Measurements from ENCODE around the gene OR10V1.
A peak's percentile ranks its signal among the peaks of the same experiment; 100 is the strongest.

OR10V1 gene

DNA sequence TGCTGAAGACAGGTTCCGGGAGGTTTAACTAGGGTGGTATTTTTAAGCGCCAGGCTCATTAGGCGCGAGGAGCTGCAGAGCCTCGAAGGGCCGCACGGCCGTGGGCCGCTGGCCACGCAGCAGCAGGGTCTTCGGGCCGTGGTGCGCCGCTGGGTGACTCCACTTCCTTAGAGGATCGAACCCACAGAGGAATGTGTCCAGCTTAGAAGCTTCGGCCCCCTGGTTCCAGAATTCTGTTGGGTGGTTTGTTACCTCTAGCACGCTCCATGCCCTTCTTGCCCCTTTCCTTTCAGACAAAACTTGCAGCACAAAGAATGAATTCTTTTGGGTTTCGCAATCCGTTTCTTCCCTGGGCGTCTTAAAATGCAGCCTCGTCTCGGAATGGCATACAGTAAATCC, 44.0 kb downstream of the OR10V1 start:
- peaks cover 15% of the 10 kb centered on the region for H3K36me3 Mint-ChIP-seq
- peaks cover 2% of the 10 kb centered on the region for H3K27me3 Mint-ChIP-seq
- H3K4me3 Mint-ChIP-seq, result peak overlapping the region; percentile 99
- H3K27ac Mint-ChIP-seq, result peak overlapping the region; percentile 100
- H3K4me1 Mint-ChIP-seq, result peaks cover 30% of the 10 kb centered on the region
- ATAC-seq (ENCODE audit: low read depth) (no peak), DNase-seq (ENCODE audit: low spot score in 2 of 2) (no peak)
- no peaks in the 10 kb centered on the region for H3K9me3 Mint-ChIP-seq

DNA sequence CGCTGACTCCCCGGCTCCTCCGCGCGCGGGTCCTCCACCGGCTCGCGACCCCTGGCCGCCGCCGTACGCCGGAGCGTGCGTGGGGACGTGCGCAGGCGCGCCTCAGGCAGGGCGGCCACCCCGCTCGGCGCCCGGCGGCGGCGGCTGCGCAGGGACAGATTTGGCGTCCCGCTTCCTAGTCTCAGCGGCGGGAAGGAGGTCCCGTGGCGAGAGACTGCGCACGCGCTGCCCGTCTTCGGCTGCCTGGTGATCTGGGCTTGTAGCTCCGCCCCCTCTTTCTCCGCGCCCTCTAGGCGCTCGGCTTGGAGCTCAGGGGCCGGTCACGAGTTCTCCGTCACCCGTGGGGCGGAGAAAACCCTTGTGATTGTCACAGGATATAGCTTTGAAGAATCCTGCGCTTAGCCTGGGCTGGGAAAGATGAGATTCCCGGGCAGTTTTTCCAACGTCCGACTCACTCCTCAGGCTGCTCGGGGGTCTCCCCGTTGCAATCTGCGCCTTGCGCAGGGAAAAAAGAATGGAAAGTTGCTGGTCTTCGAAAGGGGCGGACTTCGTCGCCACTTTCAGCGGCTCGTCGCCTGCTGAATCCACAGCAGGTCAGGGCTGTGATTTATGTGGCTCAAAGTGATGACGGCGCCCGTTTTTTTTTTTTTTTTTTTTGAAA, 44.6 kb downstream of the OR10V1 start, which contains the start of gene PATL1:
TSS of gene PATL1 (minus strand) at position 88 of the 661 bp plus-strand sequence. CDS start 142 bp downstream, outside the sequence.
- H3K4me3 Mint-ChIP-seq, result peak within 1 kb of the TSS; percentile 99
- H3K36me3 Mint-ChIP-seq, result peaks cover 16% of the 10 kb centered on the region
- H3K9me3 Mint-ChIP-seq, result no peaks in the 10 kb centered on the region
- H3K27me3 Mint-ChIP-seq, result peaks cover 2% of the 10 kb centered on the region
- H3K27ac Mint-ChIP-seq, result peak within 1 kb of the TSS; percentile 100
- ATAC-seq (ENCODE audit: low read depth) (peak; percentile 81), DNase-seq (ENCODE audit: low spot score in 2 of 2) (peak; percentile 93 to 98)
- peaks cover 30% of the 10 kb centered on the region for H3K4me1 Mint-ChIP-seq

DNA sequence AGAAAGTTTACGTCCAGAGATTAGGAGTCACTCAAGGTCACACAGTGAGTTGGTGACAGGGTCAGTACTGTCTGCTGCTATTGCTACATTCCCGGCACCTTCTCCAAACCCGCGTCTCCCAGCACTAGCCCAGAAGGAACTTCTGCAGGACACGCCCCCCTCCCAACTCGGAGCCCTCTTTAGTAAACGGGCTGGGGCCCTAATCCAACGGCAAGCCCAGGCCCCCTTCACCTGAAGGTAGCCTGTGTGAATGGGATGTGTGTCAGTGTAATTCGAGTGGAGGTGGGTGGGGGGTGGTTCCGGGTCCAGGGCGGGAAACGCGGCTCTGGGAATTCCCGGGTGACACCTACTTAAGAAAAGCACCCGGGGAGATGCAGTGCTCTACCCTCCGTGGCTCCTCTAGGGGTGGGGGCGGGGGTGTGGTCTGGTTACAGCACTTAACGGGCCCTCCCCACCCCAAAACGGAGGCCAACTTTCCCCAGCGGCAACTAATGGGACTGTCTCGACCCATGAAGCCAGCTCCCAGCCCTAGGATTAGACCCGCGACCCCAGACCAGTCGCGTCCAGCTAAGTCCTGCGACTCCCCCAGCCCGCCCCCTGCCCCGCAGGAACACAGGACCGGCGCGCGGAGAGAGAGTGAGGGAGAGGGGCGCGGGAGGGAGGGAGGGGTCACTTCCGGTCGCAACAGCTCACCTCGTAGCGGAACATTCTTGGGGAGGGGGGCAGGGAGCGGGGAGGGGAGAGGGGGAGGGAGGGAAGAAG, 45.3 kb downstream of the OR10V1 start:
- H3K36me3 Mint-ChIP-seq, result peaks cover 17% of the 10 kb centered on the region
- H3K9me3 Mint-ChIP-seq, result no peaks in the 10 kb centered on the region
- DNase-seq (ENCODE audit: low spot score in 2 of 2) (peak; percentile 54 to 57), ATAC-seq (ENCODE audit: low read depth) (peak; percentile 48)
- H3K27me3 Mint-ChIP-seq, result peaks cover 2% of the 10 kb centered on the region
- H3K4me1 Mint-ChIP-seq, result peaks cover 30% of the 10 kb centered on the region
- H3K4me3 Mint-ChIP-seq, result peak overlapping the region; percentile 92
- peak overlapping the region; percentile 100 for H3K27ac Mint-ChIP-seq

DNA sequence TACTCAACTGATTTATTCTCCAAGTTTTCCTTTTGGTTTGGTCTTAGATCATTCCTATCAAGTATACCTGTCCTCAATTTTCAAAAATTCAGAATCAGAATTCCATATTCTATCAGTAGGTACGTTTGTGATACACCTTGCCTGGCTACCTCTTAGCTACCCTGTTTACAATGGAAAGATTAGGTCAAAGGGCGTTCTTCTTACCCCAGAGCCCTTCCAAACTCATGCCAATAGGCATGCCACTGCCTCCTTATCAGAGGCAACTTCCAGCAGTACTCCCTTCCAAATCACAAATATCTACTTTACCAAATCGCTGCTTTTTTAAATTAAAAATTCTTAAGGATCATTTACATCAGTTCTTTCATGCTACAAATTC, 45.8 kb downstream of the OR10V1 start:
- peaks cover 2% of the 10 kb centered on the region for H3K27me3 Mint-ChIP-seq
- no peak for ATAC-seq (ENCODE audit: low read depth)
- no peak for DNase-seq (ENCODE audit: low spot score in 2 of 2)
- peak overlapping the region; percentile 100 for H3K27ac Mint-ChIP-seq
- peaks cover 30% of the 10 kb centered on the region for H3K4me1 Mint-ChIP-seq
- no peaks in the 10 kb centered on the region for H3K9me3 Mint-ChIP-seq
- peaks cover 17% of the 10 kb centered on the region for H3K36me3 Mint-ChIP-seq
- peak overlapping the region; percentile 92 for H3K4me3 Mint-ChIP-seq

DNA sequence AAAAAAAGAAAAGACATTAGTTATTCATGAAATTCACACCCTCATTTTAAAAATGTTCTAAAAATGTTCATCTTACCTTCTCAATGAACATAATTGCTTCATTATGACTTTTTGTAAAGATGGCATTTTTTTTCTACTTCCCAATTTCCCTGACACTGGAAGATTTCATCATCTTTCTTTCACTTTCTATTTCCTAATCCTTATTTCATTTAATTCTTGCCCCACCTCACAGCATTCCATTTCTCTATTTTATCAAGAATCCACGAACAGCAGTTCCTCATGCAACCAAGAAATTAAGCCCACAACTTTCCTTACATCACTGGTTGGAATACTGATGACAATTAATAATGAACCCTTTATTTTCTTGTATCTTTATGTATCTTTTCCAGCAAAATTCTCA, 46.7 kb downstream of the OR10V1 start:
- H3K36me3 Mint-ChIP-seq, result peaks cover 17% of the 10 kb centered on the region
- H3K4me1 Mint-ChIP-seq, result peaks cover 30% of the 10 kb centered on the region
- no peak for DNase-seq (ENCODE audit: low spot score in 2 of 2)
- peaks cover 2% of the 10 kb centered on the region for H3K27me3 Mint-ChIP-seq
- no peaks in the 10 kb centered on the region for H3K9me3 Mint-ChIP-seq
- no peak overlapping the region for H3K4me3 Mint-ChIP-seq
- H3K27ac Mint-ChIP-seq, result peak overlapping the region; percentile 100
- ATAC-seq (ENCODE audit: low read depth), result no peak

Data from memory B cell (primary cell).